ENCODE measurements around the gene RC3H1. TPM values are rescaled to one million over a fixed set of nuclear protein-coding genes. Genes with fewer than 3 reads are reported as not detected.

RC3H1 gene
- total RNA-seq, 1 donor from 2014 or later: 33.6 TPM

DNA sequence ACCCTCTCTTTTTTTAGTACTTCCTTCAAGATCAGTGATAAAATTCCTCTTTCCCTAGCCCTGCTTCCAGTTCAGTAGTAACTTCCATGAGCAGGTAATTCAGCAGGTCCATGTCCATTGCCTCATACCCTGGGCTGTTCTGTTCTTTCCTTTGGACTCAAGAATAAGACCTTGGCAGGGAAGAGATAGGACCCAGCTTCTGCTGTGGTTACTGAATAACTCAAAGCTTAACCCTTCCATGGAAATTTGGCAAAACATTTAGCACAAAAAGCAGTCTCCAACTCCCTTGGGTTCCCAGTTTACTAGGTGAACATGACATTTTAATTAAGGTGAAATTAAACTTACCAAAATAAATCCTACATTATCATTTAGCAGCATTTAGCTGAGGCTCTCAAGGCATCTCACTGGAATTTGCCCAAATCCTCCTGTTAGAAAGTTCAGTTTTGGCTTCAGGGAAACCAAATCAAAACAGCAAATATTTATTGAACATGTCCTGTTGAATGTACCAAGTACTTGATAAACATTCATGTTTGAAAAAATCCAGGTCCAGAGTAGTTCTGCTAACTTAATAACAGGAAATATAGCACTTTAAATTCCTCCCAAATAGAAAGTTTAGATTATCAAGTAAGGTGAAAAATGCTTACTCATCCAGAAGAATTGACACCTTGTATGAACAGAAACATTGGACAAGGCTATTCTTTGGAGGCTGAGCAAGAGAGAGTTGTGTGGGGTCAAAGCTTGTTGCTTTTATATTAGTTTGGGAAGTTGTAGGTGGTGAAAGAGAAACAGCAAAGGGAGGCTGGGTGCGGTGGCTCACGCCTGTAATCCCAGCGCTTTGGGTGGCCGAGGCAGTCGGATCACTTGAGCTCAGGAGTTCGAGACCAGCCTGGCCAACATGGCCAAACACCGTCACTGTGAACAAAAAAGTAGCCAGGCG lies 96.6 kb downstream of the RC3H1 start:
- Mint-ChIP-seq H3K27ac (ENCODE audit: unreplicated experiment) (no peak overlapping the region), H3K9me3 (ENCODE audit: unreplicated experiment) (no peaks in the 10 kb centered on the region), H3K4me3 (ENCODE audit: unreplicated experiment) (no peak overlapping the region), H3K36me3 (ENCODE audit: unreplicated experiment) (peaks cover 5% of the 10 kb centered on the region), H3K4me1 (ENCODE audit: unreplicated experiment) (no peaks in the 10 kb centered on the region), H3K27me3 (ENCODE audit: unreplicated experiment) (peaks cover 2% of the 10 kb centered on the region)
- TF ChIP-seq, protein P1, sequence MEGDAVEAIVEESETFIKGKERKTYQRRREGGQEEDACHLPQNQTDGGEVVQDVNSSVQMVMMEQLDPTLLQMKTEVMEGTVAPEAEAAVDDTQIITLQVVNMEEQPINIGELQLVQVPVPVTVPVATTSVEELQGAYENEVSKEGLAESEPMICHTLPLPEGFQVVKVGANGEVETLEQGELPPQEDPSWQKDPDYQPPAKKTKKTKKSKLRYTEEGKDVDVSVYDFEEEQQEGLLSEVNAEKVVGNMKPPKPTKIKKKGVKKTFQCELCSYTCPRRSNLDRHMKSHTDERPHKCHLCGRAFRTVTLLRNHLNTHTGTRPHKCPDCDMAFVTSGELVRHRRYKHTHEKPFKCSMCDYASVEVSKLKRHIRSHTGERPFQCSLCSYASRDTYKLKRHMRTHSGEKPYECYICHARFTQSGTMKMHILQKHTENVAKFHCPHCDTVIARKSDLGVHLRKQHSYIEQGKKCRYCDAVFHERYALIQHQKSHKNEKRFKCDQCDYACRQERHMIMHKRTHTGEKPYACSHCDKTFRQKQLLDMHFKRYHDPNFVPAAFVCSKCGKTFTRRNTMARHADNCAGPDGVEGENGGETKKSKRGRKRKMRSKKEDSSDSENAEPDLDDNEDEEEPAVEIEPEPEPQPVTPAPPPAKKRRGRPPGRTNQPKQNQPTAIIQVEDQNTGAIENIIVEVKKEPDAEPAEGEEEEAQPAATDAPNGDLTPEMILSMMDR (IDR thresholded peaks at IDR 0.05): no peak
- DNase-seq (ENCODE audit: extremely low spot score, unreplicated experiment): no peak

DNA sequence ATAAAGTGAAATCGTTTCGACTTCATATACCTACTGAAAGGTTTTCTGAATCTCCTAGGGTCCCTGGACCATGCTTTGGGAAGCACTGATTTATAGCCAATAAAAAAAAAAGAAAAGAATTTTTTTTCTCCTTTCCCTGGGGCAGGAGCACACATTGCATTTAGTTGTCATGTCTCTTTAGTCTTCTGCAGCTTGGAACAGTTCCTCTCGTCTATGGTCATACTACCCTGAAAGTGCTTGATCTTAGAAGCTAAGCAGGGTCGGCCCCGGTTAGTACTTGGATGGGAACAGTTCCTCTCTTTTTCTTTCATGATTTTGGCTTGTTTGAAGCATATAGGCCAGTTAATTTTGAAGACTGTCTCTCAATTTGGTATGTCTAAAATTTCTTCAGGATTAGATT lies 101.3 kb downstream of the RC3H1 start:
- Mint-ChIP-seq H3K4me3 (ENCODE audit: unreplicated experiment) (no peak overlapping the region), H3K27me3 (ENCODE audit: unreplicated experiment) (peaks cover 2% of the 10 kb centered on the region), H3K9me3 (ENCODE audit: unreplicated experiment) (no peaks in the 10 kb centered on the region), H3K27ac (ENCODE audit: unreplicated experiment) (no peak overlapping the region), H3K36me3 (ENCODE audit: unreplicated experiment) (no peaks in the 10 kb centered on the region), H3K4me1 (ENCODE audit: unreplicated experiment) (no peaks in the 10 kb centered on the region)
- TF ChIP-seq, protein P1 (IDR thresholded peaks at IDR 0.05): no peak
- no peak for DNase-seq (ENCODE audit: extremely low spot score, unreplicated experiment)

DNA sequence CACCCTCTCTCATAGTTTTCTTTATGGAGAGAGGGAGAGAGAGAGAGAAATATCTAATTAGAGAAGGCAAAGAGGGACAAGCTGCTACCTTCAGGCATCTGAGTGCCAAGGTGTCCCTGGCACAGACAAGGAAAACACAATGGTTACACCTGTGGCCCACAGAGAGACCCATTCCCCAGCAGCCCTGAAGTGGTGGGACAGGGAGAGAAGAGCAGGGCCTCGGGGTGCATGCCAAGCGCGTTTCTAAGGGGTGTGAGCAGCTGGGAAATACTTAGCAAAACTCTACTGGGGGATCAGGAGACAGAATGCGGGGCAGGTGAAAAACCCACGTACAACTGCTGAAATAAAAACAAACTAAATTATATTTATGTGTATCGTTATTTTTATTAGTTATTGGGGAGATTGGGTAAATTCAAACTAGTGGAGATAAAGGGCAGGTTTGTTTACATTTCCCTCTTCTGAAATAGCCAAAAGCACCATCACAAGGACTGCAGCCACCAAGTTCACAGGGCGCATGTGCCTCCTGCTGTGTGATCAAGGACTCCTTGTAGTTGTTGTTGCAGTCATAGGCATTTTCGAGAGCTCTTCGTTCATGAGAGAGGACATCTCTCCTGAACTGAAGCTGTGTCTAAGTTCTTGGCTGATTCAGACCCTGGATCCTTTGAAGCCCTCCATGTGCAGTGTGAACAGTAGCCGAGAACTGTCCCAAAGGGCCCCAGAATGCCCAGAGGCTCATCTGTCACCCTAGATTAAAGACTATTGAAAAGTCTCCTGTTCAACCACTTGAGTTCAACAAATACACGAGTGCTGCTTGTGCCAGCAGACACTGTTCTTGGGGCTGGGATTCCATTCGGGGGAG lies 104.3 kb downstream of the RC3H1 start:
- H3K27me3 Mint-ChIP-seq (ENCODE audit: unreplicated experiment): peaks cover 2% of the 10 kb centered on the region
- no peak overlapping the region for H3K27ac Mint-ChIP-seq (ENCODE audit: unreplicated experiment)
- H3K9me3 Mint-ChIP-seq (ENCODE audit: unreplicated experiment): peaks cover 3% of the 10 kb centered on the region
- H3K4me3 Mint-ChIP-seq (ENCODE audit: unreplicated experiment): no peak overlapping the region
- TF ChIP-seq, protein P1 (IDR thresholded peaks at IDR 0.05): no peak
- H3K4me1 Mint-ChIP-seq (ENCODE audit: unreplicated experiment): no peaks in the 10 kb centered on the region
- DNase-seq (ENCODE audit: extremely low spot score, unreplicated experiment): no peak
- no peaks in the 10 kb centered on the region for H3K36me3 Mint-ChIP-seq (ENCODE audit: unreplicated experiment)

DNA sequence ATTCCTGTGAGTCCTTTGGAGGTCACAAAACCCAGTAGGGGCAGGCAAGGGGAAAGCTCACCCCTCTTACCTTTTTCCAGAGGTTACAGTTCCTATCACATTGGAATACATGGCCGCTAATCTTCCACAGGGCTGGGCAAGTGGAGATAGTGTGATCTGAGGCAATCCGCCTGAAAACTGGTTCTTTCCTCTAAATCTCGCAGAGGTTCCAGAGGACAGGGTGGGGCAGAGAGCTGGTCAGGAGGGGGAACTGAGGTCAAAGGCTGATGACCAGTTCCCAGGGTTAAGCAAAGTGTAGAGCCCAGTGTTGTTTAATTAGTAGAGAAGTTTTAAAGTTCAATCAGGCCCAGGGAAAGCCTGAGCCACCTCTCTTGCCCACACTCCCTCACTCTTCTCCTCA lies 105.0 kb downstream of the RC3H1 start, which contains the start of gene SERPINC1:
Gene SERPINC1 (minus strand): TSS at position 179 of the 400 bp plus-strand sequence. CDS start 68 bp downstream, at position 111.
- Mint-ChIP-seq H3K27me3 (ENCODE audit: unreplicated experiment) (no peaks in the 10 kb centered on the region), H3K36me3 (ENCODE audit: unreplicated experiment) (no peaks in the 10 kb centered on the region), H3K4me1 (ENCODE audit: unreplicated experiment) (no peaks in the 10 kb centered on the region), H3K9me3 (ENCODE audit: unreplicated experiment) (peaks cover 3% of the 10 kb centered on the region), H3K27ac (ENCODE audit: unreplicated experiment) (no peak within 1 kb of the TSS), H3K4me3 (ENCODE audit: unreplicated experiment) (no peak within 1 kb of the TSS)
- TF ChIP-seq, protein P1 (IDR thresholded peaks at IDR 0.05): no peak
- no peak for DNase-seq (ENCODE audit: extremely low spot score, unreplicated experiment)
